Measurements from ENCODE around the gene BROX. TPM values are rescaled to one million over a fixed set of nuclear protein-coding genes. Genes with fewer than 3 reads are reported as not detected.
"Not testable (repeated sequence)": the region's sequence is repeated elsewhere in the genome, so short reads cannot be mapped to it uniquely, and the experiment has no call there.

BROX gene
- total RNA-seq, 1 experiment from 2014 or later, result 59.0 TPM

- no peak for DNase-seq (ENCODE audit: low read depth)
Measured at GRCh38 chr1:222730866-222731265, 18.5 kb downstream of the BROX start.

GRCh38 chr1:222732216-222733159 lies 20.1 kb downstream of the BROX start:
- no peak for DNase-seq (ENCODE audit: low read depth)

GRCh38 chr1:222734740-222735139 lies 22.4 kb downstream of the BROX start:
- no peak for DNase-seq (ENCODE audit: low read depth)

- DNase-seq (ENCODE audit: low read depth), result no peak
Measured at GRCh38 chr1:222736470-222736869, 24.1 kb downstream of the BROX start.

GRCh38 chr1:222736972-222737371 lies 24.6 kb downstream of the BROX start, which contains the start of gene FAM177B:
Gene FAM177B, plus strand, starts transcription at chr1:222737202. Its CDS starts 9,344 bp downstream, at chr1:222746546.
- no peak for DNase-seq (ENCODE audit: low read depth)

GRCh38 chr1:222739465-222739864 lies 27.1 kb downstream of the BROX start:
- no peak for DNase-seq (ENCODE audit: low read depth)

- DNase-seq (ENCODE audit: low read depth), result no peak
Measured at GRCh38 chr1:222739929-222740328, 27.6 kb downstream of the BROX start.

GRCh38 chr1:222741630-222742457 lies 29.5 kb downstream of the BROX start:
- DNase-seq (ENCODE audit: low read depth), result not testable (repeated sequence)

- DNase-seq (ENCODE audit: low read depth), result no peak
Measured at GRCh38 chr1:222749927-222750326, 37.6 kb downstream of the BROX start.

- DNase-seq (ENCODE audit: low read depth), result no peak
Measured at GRCh38 chr1:222750651-222751050, 38.3 kb downstream of the BROX start.

GRCh38 chr1:222751255-222751654 lies 38.9 kb downstream of the BROX start:
- no peak for DNase-seq (ENCODE audit: low read depth)

GRCh38 chr1:222754366-222755139 lies 42.2 kb downstream of the BROX start:
- DNase-seq (ENCODE audit: low read depth), result peak; percentile 69

GRCh38 chr1:222757646-222758268 lies 45.4 kb downstream of the BROX start:
- no peak for DNase-seq (ENCODE audit: low read depth)

- no peak for DNase-seq (ENCODE audit: low read depth)
Measured at GRCh38 chr1:222759451-222760035, 47.2 kb downstream of the BROX start.

GRCh38 chr1:222761083-222761482 lies 48.7 kb downstream of the BROX start:
- DNase-seq (ENCODE audit: low read depth), result no peak

GRCh38 chr1:222762178-222762577 lies 49.8 kb downstream of the BROX start:
- DNase-seq (ENCODE audit: low read depth), result not testable (repeated sequence)

- DNase-seq (ENCODE audit: low read depth), result no peak
Measured at GRCh38 chr1:222767152-222767571, 54.8 kb downstream of the BROX start.

GRCh38 chr1:222768592-222768991 lies 56.2 kb downstream of the BROX start:
- DNase-seq (ENCODE audit: low read depth), result no peak

- peak; percentile 32 for DNase-seq (ENCODE audit: low read depth)
Measured at GRCh38 chr1:222769181-222769580, 56.8 kb downstream of the BROX start.

GRCh38 chr1:222769971-222770620 lies 57.7 kb downstream of the BROX start:
- DNase-seq (ENCODE audit: low read depth), result no peak
